NCI-H187 (cell line): Measurements from ENCODE around the gene CAMK1D.

Experiments
- DNase-seq, 2 experiments: peaks; one replicate each; lab custom pipeline; 2025; lab: John Stamatoyannopoulos, UW

The CAMK1D gene

DNA sequence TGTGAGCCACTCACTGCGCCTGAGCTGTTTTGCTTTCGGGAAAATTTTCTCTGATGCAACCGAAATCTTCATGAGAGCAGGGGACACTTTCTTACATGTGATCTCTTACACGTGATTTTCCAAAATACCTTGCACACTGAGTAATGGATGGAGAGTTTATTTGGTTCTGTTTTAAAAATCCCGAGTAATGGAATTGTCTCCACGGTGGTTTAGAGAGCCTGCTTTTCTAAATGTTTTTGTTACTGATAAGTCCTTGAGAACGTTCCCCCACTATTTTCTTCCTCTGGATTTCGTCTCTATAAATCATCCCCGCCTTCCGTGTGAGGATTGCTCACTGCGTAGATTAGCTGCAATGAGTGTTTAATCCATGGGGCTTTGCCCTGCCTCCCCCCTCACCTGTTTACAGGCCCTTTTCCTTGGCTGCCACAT is 25.7 kb downstream of the CAMK1D start:
- DNase-seq = no peak

DNA sequence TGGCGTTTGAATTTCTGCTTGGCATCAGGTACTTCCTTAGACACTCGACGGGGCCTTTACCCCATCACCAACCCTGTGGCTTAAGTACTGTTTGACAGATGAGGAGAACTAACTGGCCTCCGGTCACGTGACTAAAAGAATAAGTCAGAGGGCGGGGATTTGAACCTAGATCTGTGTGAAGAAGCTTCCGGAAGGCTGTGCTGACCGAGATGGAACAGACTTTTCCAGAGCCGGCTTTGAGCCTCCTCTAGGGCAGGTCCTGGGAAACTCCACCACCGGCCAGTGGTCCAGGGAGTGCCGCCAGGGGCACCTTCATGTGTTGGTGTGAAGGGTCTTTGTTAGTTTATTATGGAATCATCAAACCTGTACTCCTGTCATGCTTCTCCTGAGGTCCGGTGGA is 26.9 kb downstream of the CAMK1D start:
- no peak for DNase-seq

DNA sequence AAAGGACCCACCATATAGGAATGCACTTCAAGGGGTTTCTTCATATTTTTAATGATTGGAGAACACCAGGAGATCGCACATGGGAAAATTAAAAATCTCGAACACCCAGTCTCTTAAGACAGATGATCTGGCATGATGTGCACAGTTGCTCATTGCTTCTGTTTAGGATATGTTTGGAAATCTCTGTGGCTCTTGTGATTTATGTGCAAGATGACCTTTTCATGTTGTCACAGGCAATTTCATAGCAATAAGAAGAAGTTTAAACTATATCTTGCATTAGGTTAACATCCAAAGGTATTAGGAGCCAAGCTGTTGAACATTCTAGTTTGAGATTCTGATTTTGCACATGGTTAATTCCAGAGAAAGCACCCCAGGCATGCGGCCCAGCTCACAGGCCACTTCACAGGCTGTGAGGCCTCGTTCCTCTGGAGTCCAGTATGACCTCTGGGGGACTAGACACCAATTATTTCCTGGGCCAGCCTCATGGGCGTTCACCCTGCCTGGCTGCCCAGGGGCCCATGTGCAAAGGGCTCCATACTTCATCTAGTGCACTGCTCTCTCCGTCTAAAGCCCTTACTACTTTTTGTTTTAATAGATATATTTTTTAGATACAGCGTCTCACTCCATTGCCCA is 28.4 kb downstream of the CAMK1D start:
- DNase-seq = no peak

DNA sequence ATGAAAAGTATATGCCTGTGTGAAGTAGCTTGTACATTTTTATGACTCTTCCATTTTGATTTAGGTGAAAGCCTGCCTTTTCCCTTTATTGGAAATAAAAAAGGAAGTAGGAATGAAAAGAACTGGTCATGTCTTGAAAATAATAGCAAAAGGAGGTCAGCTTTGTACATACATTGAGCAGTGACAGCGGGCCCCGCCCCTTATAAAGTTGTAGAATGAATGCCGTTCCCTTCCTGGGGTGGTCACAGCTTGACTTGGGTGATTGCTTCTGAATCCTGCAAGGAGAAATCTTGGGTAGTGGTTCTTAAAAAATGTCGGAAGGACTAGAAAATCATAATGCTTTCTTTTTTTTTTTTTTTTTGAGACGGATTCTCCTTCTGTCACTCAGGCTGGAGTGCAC is 31.7 kb downstream of the CAMK1D start:
- DNase-seq = no peak

DNA sequence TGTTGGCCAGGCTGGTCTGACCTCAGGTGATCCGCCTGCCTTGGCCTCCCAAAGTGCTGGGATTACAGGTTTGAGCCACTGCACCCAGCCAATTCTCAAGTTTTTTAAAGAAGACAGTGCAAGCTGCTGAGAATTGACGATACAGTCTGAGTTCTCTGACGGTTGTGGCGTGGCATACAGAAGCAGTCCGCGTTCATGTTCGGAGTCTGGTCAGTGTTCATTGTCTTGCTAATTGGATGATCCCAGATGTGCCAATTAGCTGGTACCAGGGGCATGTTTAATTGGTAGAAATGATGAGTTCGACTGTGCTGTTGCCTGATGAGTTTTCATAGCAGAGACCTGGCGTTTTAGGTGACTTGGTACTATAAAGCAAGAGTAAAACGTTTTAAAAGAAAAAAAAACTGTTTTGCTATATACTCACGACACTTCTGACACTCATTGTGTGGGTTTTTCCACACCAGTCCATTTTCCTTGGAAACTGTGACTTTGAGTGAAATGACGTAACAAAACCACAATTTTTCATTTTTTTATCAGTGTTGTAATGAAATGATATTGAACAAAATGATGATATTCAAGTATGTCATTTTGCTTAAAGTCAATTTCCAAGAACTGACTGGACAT is 32.3 kb downstream of the CAMK1D start:
- DNase-seq = no peak

DNA sequence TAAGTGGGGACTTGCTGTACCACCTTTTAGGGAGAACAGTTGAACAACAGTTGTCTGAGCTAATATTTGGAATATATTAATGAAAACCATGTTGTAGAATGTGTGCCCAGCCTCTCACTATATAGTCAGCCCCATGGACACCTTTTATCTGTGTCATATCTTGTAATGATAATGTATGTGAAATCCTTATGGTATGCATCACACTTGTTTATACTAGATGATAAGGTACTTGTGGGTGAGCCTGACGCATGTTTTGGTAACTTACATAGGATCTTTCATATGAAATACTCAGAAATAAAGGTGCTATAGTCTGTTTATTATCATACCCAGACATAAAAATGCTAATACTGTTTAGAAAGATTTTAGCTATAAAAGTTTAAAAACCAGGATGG is 32.8 kb downstream of the CAMK1D start:
- DNase-seq = no peak

DNA sequence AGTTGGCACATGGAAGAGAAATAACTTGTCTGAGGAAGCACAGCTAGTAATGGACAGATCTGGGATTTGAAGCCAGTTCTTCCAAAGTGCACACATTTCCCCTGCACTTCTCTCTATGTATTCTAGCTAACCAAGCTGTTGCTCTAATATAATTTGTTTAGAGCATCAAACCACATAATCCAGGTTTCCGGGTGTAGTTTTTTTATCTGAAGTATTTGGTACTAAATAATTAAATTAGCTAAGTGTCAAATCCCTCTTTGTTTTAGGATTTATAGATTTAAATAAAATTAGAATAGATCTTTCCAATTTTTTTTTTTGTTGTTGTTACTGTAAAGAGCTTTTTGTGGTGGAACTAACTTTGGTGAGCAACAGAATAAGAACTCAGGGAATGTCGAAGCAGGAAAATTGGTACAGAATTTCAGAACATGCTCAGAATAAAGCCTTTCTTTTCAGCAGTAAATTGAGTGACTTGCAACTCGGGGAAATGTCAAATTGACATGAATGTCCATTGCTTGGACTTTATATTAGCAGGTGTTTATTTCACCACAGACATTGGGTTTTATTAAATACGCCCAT is 33.7 kb downstream of the CAMK1D start:
- no peak for DNase-seq

DNA sequence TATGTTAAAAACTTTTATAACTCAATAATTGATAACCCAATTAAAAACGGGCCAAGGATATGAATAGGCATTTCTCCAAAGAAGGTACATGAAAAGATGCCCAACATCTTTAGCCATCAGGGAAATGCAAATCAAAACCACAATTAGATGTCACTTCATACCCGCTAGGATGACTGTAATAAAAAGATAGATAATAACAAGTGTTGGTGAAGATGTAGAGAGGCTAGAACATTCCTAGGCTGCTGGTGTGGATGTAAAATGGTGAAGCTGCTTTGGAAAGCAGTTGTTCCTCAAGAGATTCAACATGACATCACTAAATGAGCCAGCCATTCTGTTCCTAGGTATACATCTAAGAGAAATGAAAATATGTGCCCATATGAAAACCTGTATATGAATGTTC is 35.6 kb downstream of the CAMK1D start:
- DNase-seq = no peak

DNA sequence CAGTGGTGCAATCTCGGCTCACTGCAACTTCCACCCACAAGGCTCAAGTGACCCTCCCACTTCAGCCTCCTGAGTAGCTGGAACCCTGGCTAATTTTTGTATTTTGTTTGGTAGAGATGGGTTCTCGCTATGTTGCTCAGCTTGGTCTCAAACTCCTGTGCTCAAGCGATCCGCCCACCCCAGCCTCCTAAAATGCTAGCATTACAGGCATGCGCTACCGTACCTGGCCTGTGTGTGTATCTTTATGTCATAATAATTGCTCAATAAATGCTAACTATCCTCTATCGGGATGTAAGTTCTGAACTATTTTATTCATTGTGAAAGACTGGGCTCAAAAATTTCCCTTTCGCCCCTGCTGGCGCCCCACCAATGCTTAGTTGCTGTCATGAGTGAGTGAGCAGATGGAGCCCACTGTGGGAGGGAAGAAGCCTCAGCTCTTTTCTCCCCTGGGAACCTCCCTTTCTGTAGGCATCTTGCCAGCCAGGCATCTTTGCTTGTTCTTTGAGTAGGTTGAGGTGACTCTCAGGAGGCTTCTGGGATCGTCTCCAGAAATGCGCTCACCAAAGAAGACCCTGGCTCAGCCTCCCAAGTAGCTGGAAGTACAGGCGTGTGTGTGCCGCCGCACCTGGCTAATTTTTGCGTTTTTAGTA is 38.3 kb downstream of the CAMK1D start:
- no peak for DNase-seq

DNA sequence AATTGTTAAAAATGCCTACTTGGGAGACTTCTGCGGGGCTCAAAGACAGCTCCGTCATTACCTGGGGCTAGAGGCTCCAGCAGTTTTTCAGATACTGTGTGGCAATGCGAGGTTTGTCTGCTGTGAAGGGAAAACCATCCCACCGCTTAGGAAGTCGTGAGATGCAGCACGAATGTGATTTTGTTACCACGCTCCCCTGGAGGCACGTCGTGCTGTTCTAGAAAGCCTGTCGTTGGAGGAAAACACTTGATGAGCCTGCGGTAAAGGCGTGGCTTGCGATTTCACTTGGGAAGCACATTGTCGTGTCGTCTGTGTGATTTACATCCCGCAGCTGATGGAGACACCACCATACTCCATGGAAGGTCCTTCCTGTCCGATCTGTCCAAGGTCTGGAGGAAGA is 39.3 kb downstream of the CAMK1D start:
- DNase-seq = peak; percentile 21

DNA sequence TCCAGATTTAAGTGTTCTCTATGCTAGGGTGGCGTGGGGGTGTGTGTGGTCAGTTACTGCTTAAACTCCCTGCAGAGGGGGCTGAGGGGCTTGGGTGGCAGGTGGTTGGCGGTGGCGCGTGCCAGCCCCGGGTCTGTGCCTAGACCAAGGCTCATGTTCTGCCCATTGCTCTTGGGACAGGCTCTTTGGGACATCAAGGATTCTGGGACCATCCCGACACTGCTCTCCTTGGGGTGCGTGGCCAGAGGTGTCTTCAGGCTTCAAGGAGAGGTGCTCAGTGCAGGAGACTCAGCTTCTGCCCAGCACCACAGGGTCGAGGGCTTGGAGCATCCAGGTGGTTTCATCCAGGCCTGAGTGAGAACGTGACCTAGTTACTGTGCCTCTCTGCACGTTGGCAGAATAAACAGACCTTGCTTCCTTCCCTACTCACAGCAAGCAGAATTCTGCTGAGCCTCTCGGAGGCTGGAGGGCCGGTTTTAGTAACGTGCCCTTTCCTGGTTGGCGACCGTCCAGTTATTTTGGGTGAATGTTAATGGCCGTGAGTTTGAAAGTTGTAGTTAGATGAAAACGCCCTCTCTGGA is 39.9 kb downstream of the CAMK1D start:
- no peak for DNase-seq

DNA sequence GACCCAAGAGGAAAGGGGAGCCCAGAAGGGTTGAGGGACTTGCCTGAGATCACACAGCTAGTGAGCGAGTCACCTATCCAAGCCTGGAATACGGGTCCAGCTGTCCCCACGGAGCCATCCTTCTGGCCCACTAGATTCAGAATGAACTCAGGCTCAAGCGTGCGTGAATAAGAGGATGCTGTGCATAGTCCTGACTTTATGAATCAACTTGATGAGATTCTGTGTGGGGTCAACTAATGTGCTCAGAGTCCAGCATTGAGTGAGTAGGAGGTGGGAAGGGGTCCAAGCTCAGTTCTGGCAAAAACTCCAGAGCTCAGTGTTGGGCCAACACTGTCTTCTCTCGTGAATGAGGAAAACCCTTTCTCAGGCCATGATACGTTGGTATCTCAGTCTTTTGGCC is 41.4 kb downstream of the CAMK1D start:
- no peak for DNase-seq

DNA sequence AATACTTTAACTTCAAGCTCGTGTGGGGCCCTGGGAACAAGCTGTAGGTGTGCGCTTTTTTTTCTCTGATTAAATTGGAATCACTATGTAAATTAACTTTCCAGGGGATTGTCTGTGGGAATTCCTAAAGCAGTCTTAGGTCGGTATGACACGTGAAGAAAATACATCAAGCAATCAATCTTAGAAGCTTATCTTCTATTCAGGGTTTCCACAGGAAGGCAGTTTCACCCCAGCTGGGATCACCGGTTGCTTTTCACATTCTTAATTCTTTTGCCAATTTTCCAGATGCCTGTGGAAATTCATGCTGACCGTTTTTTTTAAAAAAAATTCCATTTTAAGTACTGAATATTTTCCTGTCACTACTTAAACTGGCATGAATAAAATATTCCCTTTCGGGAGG is 41.9 kb downstream of the CAMK1D start:
- DNase-seq = no peak

DNA sequence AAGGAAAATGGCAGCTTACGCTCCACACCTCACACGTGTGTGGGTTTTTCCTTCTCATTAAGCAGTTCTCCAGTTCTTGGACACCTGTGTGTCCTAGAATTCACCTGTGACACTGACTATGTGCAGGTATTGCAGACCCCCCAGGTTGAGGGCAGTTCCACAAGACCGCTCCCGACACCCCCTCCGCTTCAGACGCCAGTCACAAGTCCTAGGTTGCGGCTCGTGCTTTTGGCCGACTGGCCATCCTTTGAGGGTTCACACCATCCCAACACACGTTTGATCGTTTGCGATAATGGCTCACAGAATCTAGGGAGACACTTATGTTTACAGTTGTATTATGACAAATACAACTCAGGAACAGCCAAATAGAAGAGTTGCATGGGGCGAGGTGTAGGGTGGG is 44.5 kb downstream of the CAMK1D start:
- no peak for DNase-seq

DNA sequence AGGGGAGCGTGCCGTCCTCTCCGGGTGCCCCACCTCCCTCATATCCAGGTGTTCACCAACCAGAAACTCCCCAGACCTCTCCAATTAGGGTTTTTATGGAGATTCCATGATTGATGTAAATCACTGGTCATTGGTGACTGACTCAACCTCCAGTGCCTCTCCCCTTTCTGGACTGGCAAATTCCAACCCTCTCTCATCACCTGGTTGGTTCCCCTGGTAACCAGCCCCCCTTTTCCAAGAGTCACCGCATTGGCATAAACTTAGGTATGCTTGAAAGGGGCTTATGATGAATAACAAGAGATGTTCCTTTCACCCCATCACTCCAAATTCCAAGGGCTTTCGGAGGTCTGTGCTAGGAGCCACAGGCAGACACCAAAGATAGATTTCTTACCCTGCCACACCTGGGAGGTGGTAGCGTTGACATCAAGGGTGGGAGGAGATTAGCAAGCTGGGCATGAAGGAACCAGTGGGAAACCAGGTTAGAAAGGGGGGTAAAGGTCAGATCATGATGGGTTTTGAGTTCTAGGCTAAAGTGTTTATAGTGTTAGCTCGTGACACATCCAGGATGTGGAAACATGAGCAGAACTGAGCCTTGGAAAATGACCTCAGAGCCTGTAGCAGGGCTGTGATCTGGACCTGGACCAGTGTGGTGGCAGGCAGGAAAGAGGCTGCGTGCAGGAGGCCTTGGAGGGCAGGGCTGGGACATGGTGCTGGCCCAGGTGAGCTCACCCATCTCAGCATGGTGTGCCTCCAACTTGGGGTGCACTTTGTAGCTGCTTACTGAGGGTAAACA is 45.1 kb downstream of the CAMK1D start:
- no peak for DNase-seq

DNA sequence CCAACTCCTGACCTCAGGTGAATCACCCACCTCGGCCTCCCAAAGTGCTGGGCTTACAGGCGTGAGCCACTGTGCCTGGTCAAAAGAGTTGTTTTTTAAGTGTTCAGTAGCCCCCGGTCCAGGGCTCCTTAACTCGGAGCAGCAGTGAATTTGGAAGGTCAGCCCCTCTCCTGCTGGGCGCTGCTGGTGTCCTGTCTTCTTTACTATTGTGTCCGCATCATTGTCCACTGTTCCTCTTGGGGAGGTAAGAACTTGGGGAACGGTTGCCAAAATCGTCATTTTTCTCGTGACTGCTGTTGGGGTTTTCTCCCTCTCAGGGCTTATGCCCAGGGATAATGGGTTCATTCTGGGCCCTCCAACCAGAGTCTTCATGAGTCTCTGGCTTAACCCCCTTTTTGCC is 46.7 kb downstream of the CAMK1D start:
- no peak for DNase-seq

DNA sequence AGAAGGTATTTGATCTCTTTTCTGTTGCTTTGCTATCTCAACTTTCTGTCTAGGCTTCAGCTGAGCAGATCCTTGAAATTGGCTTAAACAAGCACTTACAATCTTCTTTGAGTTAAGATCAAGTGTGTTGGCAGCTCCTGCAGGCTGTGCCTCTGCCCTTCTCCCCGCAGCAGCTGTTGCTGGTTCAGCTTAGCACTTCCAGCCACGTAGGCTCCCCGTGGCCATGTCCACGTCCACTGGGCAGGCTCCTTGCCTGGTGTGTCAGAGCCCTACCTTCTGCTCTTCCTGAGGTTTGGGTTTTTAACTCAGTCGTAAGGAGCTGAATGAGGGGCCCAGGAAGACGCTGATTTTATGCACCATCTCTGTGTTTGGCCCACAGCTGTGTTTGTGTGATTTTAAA is 47.2 kb downstream of the CAMK1D start:
- no peak for DNase-seq

DNA sequence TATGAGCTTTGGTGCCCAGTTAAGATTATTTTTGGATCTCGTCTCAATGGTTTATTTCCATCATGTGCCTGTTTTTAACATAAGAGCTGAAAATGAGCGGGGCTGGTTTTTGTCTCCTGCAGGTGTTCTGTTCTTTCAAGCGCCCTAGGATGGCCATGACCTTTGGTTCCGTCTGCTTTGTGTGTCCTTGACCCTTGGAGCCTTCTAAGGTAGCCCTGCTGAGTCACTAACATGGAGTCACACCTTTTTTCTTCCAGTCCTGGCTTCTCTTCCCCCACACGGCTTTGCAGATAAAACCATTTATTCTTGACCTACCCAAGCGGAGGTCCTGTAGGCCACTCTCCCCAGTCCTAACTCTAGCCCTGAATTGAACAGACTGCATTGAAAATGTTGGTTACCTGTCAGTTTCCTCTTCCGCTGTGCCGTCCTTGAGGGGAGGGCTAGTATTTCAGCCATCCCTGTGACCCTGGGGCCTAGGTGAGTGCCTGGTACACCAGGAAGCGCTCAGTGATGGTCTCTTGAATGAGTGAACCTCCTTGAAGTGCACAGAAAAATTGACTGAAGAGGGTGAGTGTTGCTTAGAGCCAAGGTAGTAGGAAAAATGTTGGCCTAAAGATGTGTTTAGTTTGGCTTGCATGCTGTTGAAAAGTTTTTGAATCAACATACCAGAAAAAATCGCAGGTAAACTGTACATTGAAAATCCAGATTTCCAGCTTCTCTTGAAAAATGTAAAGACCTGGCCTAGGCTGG is 48.0 kb downstream of the CAMK1D start:
- DNase-seq = no peak

DNA sequence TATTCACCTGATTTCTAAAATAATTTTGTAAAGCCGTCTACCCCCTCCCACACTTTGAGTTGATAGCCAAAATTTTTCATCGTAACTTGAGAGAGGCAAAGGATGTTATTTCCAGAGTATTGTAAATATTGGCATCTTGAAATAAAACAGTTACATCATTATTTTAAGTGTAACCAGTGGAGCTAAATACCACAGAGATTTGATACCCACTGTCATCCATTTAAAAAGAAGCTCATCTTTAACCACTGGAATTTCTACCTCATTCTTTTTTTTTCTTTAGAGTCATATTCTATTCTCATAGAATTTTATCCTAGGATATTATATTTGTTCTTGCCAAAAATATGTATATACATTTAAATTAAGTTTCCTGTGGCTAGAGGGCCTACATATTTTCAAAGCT is 48.6 kb downstream of the CAMK1D start:
- DNase-seq = no peak

DNA sequence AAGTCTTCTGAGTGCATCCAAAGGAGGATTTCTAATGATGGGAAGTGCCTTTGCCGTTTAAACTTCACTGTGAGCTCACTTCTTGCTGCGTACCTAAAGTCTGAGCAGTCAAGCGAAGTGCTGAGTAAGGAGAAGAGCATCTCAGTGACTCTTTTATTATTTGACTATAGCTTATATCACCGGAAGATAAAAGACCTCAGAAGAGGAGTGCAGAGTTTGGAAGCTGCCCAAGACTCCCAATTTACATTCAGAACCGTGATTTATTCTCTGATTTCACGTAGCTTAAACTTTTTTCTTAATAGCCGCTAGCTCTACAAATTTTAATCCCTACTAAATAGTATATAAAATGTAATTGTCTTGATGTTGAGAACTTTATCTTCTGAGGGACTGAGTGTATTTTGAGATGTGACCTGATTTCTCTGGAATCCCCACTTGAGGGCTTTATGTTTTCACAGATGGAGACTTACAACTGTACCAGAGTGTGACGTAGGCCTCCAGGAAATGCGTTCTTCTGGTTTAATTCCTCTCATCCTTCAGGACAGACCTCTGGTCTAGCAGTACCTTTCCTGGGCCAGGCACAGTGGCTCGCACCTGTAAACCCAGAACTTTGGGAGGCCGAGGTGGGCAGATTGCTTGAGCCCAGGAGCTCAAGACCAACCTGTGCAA is 51.1 kb downstream of the CAMK1D start:
- no peak for DNase-seq

DNA sequence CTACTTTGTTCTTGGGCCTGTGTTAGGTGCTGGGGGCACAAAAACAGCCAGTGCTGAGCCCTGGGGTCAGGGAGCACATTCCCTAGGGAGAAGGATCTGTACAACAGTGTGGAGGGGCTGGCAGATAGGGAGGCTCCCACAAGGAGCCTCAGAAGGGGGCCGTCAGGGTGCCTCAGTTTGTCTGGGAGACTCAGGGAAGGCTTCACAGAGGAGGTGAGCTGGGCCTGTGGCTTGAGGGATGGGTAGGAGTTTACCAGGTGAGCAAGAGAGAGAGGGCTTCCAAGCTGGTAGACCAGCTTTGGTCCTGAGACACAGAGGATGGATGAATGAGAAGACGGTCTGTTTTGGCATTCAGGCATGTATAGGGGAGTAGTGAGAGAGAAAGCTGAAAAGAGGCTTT is 52.1 kb downstream of the CAMK1D start:
- DNase-seq = no peak
